T-helper 9 cell (primary cell): ENCODE data around the gene TBC1D3I.

Experiments used
- DNase-seq: peaks from one replicate; pipeline ENCODE4 v3.0.0-alpha.2; 2020

Gene TBC1D3I

DNA sequence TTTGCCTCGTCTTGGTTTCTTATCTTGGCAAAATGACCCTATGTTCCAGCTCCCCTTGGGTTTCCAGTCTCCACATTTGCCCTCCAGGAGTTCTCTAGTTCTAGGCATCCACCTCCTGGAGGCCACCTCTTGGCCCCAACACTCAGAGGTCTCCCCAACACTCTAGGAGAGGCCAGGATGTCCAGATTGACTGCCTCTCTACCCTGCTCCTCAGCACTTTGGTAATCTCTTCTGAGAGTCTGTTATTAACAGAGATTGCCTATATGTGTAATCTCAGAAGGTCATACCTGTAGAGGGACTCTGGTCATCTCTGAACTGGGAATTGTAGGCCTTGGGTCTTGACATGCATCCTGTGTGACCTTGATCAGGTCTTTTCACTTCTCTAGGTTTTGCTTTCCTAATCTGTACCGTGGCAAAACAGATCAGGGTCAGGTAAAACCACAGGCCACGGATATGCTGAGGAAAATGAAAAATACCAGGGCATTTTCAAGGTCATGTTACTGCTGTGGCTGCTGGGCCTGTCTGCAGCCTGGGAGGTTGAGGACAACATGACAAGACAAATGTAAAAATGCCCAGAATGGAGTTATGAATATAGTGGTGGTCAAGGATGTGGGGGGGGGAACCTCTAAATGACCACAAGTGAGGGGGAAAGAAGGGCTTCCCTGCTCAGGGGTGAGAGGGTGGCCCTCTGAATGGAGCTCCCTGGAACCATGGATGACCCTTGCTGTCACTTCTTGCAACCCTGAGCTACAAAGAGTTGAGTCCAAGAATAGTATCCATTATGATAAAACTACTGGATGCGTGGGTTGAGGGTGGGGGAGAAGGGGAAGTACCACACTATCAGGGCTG is 58.5 kb downstream of the TBC1D3I start:
- no peak for DNase-seq

DNA sequence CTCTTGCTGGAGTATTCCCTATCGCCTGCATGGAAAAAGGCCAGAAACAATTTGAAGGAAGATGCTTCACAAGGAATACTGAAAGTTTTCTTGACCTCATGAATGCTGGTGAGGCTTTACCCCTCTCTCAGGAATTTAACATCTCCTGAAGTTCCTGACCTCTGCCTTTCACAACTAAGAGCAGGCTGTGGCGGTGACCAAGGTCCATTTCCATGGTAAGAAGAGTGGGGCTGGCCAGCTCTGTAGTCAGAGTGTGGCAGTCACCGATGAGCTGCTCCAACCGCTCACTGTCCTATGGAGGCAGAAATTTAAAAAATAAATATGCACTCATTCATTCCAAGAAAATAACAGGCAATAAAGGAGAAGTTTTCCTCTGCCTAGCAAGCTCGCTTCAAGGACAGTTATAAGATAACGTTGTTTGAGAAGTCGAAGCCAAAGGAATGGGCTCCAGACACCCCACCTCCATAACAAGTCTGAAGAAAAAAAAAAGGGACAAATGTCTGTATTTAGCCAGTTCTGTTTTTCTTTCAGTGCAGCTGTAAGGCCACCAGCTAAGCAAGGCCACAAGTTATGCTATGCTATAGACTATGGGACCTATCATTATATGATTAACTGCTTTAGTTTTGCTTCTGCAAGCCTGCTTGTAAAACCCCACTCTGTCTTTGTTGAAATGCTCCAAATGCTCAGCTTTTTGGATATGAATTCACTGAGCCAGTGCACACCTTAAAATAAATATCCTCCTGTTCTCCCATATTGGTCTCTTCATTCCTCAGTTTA is 59.5 kb downstream of the TBC1D3I start:
- DNase-seq: no peak
